Fibroblast of gingiva (primary cell): Measurements from ENCODE around the gene SORCS1.

ENCODE experiments used
- DNase-seq: peaks from one replicate; pipeline ENCODE4 v3.0.0-alpha.2; 2011; ENCODE audit warnings: low read depth

Gene SORCS1

DNA sequence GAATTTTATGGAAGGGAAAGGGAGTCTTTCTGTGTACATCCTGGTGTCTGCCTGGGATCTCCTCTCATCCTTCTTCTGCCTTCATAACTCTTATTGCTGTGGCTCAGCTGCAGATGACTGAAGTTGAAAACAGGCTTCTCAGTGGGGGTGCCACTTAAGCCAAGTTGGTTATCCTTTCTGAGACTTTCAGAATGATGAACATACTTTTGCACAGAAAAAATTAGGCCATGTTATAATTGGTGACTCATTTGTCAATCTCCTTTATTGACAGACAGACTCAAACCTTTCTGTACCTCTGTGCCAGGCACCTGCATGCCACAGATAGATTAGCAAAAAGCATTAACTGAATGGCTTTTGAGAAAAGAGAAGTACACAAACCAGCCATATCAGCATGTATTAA is 430.3 kb downstream of the SORCS1 start:
- DNase-seq, result no peak

DNA sequence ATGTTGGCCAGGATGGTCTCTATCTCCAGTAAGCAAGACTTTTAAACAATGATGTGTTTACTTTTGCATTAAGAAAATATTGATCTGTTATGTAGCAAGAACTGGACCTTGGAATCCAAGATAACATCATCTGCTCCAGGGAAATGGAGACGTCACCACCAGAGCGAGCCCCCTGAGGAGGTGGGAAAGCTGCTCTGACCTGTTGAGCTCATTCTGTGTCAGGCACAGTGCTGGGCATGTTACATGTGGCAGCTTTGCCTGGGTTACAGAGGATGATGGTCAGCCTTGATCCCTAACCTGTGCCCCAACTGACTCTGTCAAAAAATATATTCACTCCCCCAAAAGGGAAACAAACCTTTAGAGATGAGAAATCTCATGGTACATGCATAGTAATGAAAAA is 436.3 kb downstream of the SORCS1 start:
- DNase-seq, result no peak

DNA sequence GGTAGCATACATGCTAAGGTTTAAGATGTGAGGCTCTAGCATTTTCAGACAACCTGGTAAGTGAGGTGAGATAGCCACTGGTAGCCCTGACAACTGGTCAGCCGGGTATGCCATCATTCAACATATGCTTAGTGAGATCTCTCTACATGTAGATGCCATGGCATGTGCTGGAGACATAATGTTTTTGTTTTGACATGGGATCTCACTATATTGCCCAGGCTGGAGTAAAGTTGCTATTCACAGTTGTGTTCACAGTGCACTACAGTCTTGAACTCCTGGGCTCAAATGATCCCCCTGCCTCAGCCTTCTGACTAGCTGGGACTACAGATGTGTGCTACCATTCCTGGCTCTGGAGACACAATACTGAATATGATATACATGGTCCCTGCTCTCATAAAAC is 437.3 kb downstream of the SORCS1 start:
- no peak for DNase-seq

DNA sequence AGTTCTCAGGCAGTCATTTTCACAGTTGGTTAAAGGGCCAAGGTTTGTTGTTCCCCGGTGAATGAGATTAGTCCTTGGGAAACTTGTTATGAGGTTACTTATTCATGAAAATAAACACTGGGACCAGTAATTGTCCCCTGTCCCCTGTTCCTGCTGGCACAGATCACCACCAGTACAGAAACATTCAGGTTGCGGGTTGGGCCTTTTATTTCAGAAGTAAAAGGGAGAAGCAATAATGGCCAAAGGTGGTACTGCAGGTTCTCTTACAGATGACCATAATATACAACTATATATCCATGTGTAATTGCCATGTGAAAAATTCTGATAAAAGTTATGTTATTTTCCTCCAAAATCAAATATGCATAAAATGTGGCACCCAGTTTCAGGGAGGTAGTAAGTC is 442.0 kb downstream of the SORCS1 start:
- no peak for DNase-seq

DNA sequence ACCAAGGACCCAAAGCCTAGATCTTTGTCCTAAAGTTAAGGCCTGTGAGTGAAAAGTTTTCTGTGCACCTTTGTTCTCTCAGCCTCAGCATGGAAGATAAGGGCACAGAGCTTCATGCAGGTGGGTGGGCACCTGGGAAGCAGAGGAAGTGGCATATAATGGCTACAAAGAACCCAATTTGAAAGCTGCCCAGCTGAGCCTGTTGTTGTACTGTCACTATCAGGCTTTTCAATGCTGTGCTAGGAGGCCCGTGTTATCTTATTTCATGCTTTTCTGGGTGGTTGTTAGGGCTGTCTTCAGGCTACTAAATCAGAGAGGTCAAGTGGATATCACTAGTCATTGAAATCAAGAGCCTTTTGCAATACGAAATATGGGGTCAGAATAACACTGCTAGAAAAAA is 443.8 kb downstream of the SORCS1 start:
- DNase-seq, result no peak

DNA sequence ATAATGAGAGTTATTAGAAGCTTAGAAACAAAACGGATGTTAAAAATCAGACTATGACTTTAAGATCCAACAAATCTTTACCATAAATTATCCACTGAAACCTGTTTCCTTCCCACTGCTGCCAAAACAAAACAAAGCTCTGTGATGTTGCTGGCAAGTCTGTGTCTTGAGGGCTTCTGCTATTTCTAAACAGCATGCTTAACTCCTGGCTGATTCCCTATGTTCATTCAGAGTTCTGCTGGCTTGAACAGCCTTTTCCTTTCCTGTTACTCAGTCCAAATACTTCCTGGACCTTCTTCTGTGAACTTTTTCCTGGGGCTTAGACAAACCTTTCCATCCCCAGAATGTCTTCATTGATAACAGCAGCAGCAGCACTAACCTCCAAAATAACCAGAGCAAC is 448.1 kb downstream of the SORCS1 start:
- no peak for DNase-seq

DNA sequence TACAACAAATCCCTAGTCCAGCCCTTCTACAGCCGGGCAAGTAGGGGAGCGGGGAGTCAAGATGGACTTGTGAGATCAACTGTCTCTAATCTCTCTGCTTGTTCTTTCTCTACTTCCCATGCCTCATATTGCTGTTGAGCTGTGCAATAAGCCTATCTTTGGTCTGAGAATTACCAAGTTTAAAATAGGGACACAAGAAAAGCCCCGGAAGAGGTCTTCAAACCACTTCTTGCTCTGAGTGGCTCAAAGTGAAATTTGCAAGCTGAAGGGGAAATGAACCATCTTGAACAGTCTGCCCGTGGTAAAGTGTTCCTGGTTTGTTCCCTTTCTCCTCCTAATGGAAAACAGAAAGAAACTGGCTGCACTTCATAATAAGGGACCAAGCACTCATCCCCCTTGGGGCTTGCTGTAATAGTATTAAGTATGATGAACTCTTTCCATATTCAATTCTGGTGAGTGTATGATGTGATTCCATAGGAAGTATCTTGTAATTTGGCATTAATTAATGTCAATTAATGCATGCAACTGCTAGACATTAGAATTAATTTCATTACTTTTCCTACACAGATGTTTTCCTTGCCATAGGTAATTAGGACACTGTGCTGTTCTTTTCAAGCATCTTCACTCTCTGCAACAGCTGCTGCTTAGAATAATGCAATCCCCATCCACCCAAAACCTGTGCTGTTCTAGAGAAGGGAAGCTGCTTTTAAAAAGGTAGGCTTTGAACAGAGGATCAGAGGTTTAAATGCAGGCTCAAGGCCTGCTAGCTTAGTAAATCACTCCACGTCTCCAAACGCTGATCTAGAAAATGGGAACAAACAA is 449.6 kb downstream of the SORCS1 start:
- DNase-seq, result no peak

DNA sequence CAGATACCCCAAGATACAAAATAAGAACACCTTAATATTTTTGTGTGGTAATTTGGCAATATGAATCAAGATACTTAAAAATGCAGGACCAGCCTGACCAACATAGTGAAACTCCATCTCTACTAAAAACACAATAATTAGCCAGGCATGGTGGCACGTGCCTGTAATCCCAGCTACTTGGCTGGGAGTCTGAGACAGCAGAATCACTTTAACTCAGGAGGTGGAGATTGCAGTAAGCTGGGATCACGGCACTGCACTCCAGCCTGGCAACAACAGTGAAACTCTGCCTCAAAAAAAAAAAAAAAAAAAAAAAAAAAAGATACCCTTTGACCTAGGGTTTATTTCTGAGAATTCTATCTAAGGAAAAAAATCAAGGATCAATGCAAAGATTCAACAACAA is 450.7 kb downstream of the SORCS1 start:
- no peak for DNase-seq

DNA sequence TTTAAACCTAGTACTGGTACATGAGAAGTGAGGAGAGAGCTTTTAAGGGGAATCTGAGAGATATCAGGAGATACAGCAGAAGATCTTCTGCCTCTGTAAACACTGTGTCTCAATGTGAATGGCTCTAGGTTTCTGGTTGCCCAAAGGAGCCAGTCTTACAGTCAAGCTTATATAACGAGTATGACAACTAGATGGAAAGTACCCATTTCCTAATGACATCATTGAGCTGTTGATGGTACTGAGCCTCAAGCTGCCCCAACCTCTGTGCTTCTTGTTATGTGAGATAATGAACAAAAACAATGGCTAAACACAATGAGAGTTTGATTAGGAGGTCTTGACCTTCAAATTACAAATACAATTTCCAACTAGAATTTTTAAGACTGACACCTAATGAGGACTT is 451.5 kb downstream of the SORCS1 start:
- DNase-seq, result no peak

DNA sequence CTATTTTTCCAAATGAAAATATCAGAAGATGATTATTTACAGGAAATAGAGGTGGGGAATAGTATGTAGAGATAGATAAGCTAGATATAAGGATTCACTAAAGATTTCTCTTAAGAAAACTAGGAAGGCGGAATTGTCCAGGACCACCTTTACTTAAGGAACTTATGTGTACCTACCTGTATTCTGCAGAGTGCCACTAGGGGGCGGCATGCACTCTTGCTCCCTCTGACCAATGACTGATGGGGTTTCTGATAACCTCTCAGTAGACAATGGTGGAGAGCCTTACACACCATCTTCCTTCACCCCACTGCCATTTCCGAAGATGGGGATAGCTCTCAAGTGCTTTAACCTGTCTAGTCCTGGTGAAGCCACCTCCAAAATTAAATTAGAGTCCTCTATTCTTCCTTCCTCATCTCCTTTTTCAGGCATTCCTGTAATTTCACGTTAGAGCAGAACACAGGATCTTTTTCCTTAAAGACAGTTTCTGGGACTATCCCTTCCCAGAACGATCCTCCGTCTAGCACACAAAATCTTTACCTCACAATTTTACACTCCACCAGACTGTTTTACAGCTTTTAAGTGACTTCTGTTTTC is 453.1 kb downstream of the SORCS1 start:
- no peak for DNase-seq

DNA sequence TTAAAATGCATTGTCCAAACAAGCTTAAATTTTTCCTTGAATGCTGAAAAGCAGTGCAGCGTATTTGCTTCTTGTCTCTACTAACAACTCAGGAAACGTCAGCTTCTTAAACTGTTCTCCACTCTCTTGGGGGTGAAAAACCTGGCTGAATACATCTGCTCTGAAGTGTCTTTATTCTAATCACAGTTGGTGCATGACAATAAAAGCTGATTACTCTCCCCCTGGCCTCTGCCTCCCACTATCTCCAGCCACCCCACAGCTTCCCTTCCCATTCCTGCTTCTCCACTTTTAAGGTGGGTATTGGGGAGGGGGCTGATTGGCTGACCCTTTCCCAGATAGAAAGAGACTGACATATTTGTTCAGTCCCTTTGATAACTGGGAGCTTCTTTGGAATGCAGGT is 456.0 kb downstream of the SORCS1 start:
- DNase-seq, result no peak

DNA sequence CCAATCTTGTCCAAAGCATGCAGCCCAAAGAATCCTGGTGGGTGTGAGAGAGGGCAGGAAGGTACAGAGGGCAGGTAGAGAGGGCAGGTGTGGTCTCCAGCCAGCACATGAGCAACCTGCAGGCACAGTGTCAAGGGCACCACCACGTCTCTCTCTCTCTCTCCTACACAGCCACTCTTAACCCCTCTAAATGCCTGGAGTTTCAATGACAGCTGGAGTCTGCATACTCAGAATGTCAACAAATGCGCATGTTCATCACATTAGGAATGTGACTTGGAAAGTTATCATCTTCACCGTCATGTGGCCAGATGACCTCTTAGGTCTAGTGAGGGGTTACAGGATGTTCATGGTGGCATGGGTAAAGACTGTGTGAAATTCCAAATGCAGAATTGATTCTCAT is 456.8 kb downstream of the SORCS1 start:
- no peak for DNase-seq

DNA sequence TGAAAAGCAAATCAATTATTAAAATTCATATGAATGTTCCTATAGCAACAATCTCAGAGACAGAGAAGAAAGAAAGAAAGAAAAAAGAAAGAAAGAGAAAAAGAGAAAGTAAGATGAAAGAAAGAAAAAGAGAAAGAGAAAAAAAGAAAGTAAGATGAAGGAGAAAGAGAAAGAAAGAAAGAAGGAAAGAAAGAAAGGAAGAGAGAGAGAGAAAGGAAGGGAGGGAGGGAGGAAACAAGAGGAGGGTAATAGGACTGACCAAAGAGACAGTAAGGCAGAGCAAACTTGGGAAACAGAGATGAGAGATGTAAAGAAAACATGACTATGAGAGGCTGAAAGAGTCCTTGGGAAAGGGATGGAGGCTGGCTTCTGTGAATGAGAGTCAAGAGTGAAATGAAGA is 458.4 kb downstream of the SORCS1 start:
- no peak for DNase-seq

DNA sequence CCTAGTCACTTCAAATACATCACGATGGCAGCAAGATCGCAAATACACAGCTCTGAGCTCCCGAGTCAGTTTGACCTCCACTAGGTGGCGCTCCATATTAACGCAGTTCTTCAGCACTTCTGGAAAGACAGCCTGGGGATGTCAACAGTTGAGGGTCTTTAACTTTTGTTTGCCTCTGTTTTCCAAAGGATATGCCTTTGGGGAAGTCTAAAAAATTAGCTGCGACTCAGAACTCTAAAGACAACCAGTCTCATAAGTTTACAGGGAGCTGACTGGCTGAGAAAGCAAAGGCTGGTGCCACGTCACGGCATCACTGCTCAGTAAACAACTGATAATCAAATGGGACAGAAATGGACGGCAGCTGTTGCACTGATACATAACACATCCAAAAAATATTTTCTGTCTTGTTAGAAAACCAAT is 458.8 kb downstream of the SORCS1 start:
- peak; percentile 30 for DNase-seq

DNA sequence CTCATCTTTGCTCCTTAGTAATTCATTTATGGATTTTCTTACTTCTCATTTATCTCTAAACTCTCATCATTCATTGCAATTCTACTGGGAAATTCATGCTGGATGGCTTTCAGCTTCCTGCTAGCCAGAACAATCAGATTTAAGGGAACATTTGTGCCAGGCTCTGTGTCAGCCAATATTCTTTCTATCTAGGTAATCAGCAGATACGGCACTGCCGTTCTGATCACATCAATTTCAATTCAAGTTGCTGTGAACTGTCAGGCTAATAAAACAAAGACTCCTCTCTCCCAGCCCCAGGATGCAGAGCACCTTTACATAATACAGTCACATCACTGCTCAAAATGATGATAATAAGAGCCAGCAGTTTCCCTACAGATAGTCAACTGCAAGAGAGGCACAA is 468.3 kb downstream of the SORCS1 start:
- DNase-seq, result no peak

DNA sequence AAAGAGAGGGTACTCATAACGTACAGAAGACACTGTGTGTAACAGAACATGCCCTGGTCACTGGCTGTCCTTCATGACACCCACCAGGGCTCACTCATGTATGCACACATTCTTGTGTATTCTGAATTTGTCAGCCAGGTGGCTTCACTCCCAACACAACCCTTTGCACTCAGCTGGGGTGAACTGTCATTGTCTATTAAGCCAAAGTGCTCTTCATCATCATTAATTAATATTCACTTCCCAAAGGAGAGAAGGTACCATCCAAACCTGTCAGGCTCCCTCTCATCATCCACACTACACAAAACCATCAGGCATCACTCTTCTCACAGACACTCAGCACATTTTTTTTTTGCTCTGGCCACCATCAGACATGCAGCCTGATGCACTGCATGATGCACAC is 469.8 kb downstream of the SORCS1 start:
- DNase-seq, result no peak

DNA sequence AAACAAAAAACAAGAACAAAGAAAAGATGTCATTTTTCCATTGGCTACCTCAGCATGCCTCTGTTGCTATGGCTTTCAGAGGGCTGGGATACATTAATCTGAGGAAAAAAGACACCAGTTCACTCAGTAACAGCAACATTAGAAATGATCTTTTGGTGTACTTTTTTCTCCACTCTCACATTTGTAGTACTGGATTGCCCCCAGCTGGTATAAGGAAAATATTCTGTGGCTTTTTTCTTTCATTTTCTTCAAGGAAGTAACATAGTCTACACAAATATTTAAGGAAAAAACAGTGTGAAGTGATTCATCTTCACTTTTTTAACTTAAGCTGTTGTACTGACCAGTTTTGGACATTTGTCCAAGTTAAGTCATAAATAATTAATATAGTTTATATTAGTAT is 482.3 kb downstream of the SORCS1 start:
- no peak for DNase-seq

DNA sequence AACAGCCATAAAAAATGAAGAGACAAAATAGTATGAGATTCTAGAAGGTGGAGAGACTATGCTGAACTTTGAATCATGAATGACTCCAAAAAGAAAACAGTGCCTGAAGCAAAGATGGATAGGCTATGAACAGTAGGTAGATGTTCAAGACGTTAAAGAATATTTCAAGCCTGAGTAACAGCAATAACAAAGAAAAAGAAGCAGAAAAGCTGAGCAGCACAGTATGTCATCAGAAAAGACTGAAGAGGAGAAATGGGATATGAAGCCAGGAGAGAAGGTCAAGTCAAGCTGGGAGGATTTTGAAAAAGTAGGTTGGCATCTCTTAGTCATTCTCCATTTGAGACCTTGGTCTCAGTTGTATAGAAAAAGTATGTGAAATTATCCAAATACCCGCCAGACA is 484.4 kb downstream of the SORCS1 start:
- no peak for DNase-seq

DNA sequence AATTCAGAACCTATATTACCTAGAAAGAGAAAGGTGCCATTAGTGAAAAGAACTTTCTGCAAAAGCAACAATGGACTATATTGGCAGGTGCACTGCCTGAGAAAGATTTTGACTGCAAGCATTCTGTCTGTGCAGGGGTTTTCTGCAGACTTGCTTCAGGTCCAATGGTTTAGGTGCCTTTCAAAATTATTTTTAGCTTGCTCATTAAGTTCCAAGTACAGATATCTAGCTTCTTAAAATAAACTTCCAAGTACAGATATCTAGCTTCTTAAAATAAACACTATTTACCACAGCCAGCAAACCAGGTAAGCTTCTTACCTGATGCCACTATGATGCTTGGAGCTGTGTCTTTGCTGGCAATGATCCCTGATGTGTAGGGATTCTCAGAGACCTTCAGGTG is 485.2 kb downstream of the SORCS1 start:
- DNase-seq, result no peak

DNA sequence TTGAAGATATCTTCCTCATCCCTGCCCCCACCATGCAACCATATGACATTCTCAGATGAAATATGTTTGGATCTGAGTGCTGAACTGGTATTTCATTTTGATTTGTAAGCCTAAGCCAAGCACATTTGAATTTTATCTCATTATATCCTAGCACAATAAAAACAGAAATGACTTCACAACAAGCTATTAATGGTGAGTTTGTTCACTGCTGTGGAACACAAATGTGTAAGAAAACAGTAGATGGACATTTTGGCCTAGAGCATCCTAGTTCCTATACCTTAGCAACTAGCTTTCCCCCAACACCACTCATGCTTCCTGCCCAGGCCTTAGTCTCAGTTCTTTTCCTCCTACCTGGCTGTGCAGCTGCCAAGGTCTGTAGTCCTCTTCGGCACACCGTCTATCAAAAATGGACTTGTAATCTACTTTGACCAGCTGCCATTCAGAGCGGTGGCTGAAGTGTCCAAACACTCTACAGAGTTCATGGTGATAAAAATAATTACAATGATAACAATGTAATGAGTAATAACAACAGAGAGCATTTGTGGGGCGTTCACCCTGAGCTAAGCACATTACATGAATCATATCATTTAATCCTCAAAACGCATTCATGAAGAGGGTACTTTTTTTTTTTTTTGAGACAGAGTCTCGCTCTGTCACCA is 491.9 kb downstream of the SORCS1 start:
- no peak for DNase-seq

DNA sequence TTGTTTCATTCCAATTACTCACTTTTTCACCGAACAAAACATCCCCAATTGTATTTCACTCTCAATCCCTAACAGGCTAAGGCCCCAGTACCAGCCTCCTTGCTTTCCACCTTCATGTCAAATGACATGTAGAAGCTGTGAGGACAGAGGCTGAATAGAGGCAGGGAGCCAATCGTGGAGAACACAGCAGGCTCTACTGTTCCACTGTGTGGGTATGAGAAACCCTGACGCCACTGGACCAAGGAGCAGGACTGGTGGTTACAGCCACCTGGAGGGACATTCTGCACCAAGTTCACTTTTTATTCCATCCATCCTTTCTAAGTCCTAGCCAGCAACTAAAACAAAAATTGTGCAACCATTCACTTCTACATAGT is 502.8 kb downstream of the SORCS1 start:
- DNase-seq, result no peak

DNA sequence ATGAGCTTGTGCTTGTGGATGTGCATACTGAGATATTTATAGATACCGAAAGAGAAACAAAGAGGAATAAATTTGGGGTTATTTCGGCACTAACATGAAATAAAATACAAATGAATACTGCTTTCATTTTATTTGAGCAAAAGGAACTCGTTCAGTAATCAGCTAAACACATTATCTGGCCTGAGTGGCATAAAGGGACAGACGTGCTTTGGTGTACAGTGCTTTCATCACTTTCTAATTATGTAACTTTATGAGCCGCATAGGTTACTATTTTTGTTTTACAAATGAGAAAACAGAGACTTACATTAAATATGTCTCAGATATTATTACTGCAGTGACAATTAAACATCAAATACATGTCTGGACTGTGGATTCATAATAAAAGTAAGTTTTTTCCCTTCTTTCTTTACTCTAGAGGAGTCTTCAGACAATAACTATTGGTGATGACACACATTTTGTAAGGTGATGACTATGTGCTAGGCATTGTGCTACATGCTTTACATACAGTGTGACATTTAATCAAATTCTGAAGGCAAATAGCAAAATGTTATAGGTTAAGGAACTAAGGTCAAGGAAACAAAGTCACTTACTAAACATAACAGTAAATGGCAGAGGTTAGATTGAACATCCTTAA is 503.3 kb downstream of the SORCS1 start:
- no peak for DNase-seq

DNA sequence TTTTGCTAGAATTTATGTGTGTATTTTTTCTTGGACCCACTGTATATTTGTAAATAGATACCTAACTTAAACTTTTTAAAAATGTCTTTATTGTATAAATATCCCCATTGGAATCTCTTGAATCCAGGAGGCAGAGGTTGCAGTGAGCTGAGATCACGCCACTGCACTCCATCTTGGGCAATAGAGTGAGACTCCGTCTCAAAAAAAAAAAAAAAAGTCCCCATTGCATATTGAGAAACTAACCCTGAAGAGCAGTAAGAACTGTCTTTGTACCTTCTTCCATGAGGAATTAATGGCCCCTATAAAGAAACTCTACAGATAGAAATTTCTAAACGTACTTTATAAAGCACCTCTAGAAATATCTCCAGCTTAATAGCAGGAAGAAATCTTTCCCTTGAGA is 504.0 kb downstream of the SORCS1 start:
- DNase-seq, result no peak
